Caco-2 (cell line): ENCODE measurements around the gene FAM13A. TPM values are rescaled to one million over a fixed set of nuclear protein-coding genes. Genes with fewer than 3 reads are reported as not detected.

ENCODE experiments used
- BruUV-seq: library from RNA; stranded (reverse); fragments of 400-500 nt; replicated peaks from 2 replicates; lab custom pipeline; 2021; lab: Mats Ljungman, UMichigan
- CTCF ChIA-PET: fragments of 300-600 bp; sonication (Branson Sonifier 250); formaldehyde crosslinking; loops from one replicate; lab custom pipeline; 2022; ENCODE audit warnings: antibody characterized with exemption; lab: Charles Lee
- POLR2A ChIA-PET: fragments of 300-600 bp; sonication (Branson Sonifier 250); formaldehyde crosslinking; loops from one replicate; lab custom pipeline; 2022; ENCODE audit warnings: antibody characterized with exemption; lab: Charles Lee
- DNase-seq, 2 experiments: peaks; one replicate each; pipeline versions ENCODE4 v3.0.0 to v3.0.0-alpha.2; 2020 to 2022
- H3K27me3 ChIP-seq: replicated peaks from 2 replicates; pipeline ENCODE4 v1.6.0; 2011; ENCODE audit warnings: low read length; ENCODE audit not compliant: control insufficient read depth, insufficient read depth
- H3K36me3 ChIP-seq: 2 replicates; pipeline ENCODE4 v1.5.1; 2011; ENCODE audit warnings: low read length; ENCODE audit not compliant: control insufficient read depth, insufficient read depth
- H3K4me1 ChIP-seq: fragments of 250-450 bp; sonication (Bioruptor Pico); 2 replicates; pipeline ENCODE4 v1.5.1; 2020; ENCODE audit warnings: mild to moderate bottlenecking
- H3K4me3 ChIP-seq: 2 replicates; pipeline ENCODE4 v1.5.1; 2011; ENCODE audit warnings: low read depth, mild to moderate bottlenecking, control low read depth, low read length
- H3K9me3 ChIP-seq: fragments of 250-450 bp; sonication (Bioruptor Pico); 2 replicates; pipeline ENCODE4 v1.5.1; 2020; ENCODE audit warnings: mild to moderate bottlenecking, moderate library complexity
- H3K27ac Mint-ChIP-seq: one replicate; pipeline ENCODE4 v1.8.0; 2022; ENCODE audit warnings: mixed read lengths; ENCODE audit not compliant: unreplicated experiment
- H3K27me3 Mint-ChIP-seq: one replicate; pipeline ENCODE4 v1.8.0; 2022; ENCODE audit warnings: mixed read lengths; ENCODE audit not compliant: insufficient read depth, unreplicated experiment
- H3K36me3 Mint-ChIP-seq: one replicate; pipeline ENCODE4 v1.8.0; 2022; ENCODE audit warnings: mild to moderate bottlenecking, mixed read lengths; ENCODE audit not compliant: insufficient read depth, unreplicated experiment
- H3K4me1 Mint-ChIP-seq: one replicate; pipeline ENCODE4 v1.8.0; 2022; ENCODE audit warnings: low read depth, mixed read lengths; ENCODE audit not compliant: unreplicated experiment
- H3K4me3 Mint-ChIP-seq: one replicate; pipeline ENCODE4 v1.8.0; 2022; ENCODE audit warnings: mild to moderate bottlenecking, moderate library complexity, mixed read lengths; ENCODE audit not compliant: unreplicated experiment
- H3K9me3 Mint-ChIP-seq: one replicate; pipeline ENCODE4 v1.8.0; 2022; ENCODE audit warnings: mixed read lengths; ENCODE audit not compliant: unreplicated experiment
- intact Hi-C: fragments of 100-400 bp; cut with micrococcal nuclease; formaldehyde crosslinking; loops from one replicate; pipeline ENCODE4 v1.10.0; 2022; ENCODE audit not compliant: unreplicated experiment
- total RNA-seq: library from RNA; stranded (reverse); gene quantifications from 2 replicates; pipeline ENCODE4 v1.2.3, GENCODE V29; 2022
- TF ChIP-seq, protein P1 (sequence below), 2 experiments: fragments of 200-600 bp in 1 of 2; IDR thresholded peaks; 1 replicate in 1 of 2; 2 replicates in 1 of 2; pipeline versions ENCODE4 v1.5.1 to v1.8.0; 2011 to 2022; ENCODE audit warnings: antibody characterized with exemption in 1 of 2, control low read depth in 1 of 2, inconsistent platforms in 1 of 2, low read depth in 1 of 2, low read length in 1 of 2, mild to moderate bottlenecking in 1 of 2, moderate library complexity in 1 of 2; ENCODE audit not compliant: insufficient read depth in 1 of 2, severe bottlenecking in 1 of 2, unreplicated experiment in 1 of 2

The FAM13A gene
- total RNA-seq, 1 experiment from 2014 or later, result 11.0 TPM

DNA sequence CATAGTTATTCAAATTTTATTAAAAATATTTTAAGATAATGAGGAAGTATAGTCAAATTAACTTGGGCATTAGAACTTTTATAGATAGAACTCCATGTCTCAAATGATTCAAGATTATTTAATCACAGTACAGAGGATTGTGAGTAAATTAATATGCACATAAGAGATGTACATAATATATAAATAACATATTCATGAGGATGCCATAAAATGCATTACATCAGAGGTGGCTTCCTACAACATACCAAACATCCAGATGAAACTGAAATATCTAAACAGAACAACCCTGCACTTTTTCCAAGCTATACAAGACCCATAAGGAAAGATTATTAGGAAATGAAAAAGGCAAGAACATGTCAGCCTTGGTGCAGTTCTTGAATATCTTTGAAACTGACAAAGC, 268.1 kb downstream of the FAM13A start:
- POLR2A ChIA-PET, result no interaction called here
- H3K27me3 ChIP-seq, result no peaks in the 10 kb centered on the region
- Mint-ChIP-seq H3K27me3 (no peaks in the 10 kb centered on the region), H3K27ac (no peak overlapping the region), H3K4me1 (peaks cover 14% of the 10 kb centered on the region), H3K4me3 (no peak overlapping the region), H3K36me3 (no peaks in the 10 kb centered on the region), H3K9me3 (no peaks in the 10 kb centered on the region)
- TF ChIP-seq, protein P1, sequence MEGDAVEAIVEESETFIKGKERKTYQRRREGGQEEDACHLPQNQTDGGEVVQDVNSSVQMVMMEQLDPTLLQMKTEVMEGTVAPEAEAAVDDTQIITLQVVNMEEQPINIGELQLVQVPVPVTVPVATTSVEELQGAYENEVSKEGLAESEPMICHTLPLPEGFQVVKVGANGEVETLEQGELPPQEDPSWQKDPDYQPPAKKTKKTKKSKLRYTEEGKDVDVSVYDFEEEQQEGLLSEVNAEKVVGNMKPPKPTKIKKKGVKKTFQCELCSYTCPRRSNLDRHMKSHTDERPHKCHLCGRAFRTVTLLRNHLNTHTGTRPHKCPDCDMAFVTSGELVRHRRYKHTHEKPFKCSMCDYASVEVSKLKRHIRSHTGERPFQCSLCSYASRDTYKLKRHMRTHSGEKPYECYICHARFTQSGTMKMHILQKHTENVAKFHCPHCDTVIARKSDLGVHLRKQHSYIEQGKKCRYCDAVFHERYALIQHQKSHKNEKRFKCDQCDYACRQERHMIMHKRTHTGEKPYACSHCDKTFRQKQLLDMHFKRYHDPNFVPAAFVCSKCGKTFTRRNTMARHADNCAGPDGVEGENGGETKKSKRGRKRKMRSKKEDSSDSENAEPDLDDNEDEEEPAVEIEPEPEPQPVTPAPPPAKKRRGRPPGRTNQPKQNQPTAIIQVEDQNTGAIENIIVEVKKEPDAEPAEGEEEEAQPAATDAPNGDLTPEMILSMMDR (IDR thresholded peaks at IDR 0.05; ENCODE audit: insufficient read depth in 1 of 2, low read depth in 1 of 2, low read length in 1 of 2, severe bottlenecking in 1 of 2, unreplicated experiment in 1 of 2), result no peak
- BruUV-seq, result no TSS peak
- H3K4me3 ChIP-seq, result no peak overlapping the region
- H3K36me3 ChIP-seq, result no peaks in the 10 kb centered on the region
- no peaks in the 10 kb centered on the region for H3K4me1 ChIP-seq
- H3K9me3 ChIP-seq, result no peaks in the 10 kb centered on the region
- DNase-seq, result no peak
- CTCF ChIA-PET, result interaction anchor here (1.5 kb wide), 1 partner anchor 116 kb away, joined by 3 read pairs; no protein-coding TSS in a partner anchor
- intact Hi-C loops, result no loop called here

DNA sequence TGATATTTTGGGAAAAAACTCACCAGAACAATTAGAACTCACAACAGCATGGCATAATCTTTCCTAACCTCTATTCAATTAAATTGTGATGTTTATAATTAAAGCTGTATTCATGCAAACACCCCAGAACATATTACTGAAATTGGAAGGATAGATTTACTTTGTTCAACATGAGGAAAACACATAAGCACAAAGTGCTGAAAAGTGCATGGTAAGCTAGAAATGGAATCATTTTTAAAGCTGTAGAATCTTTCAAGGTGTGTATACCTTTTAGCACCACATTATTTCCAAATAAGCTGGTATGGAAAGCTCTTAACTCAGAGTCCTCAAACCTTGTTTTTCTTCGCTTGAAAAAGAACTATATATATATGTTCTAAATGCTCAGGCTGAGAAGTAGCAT, 268.6 kb downstream of the FAM13A start:
- Mint-ChIP-seq H3K36me3 (no peaks in the 10 kb centered on the region), H3K9me3 (no peaks in the 10 kb centered on the region), H3K4me1 (peaks cover 14% of the 10 kb centered on the region), H3K27ac (no peak overlapping the region), H3K4me3 (no peak overlapping the region), H3K27me3 (no peaks in the 10 kb centered on the region)
- no TSS peak for BruUV-seq
- H3K4me1 ChIP-seq, result no peaks in the 10 kb centered on the region
- no peak overlapping the region for H3K4me3 ChIP-seq
- ChIA-PET CTCF (no interaction called here), POLR2A (no interaction called here)
- H3K36me3 ChIP-seq, result no peaks in the 10 kb centered on the region
- no peak for DNase-seq
- TF ChIP-seq, protein P1 (IDR thresholded peaks at IDR 0.05; ENCODE audit: insufficient read depth in 1 of 2, low read depth in 1 of 2, low read length in 1 of 2, severe bottlenecking in 1 of 2, unreplicated experiment in 1 of 2), result no peak
- intact Hi-C loops, result no loop called here
- no peaks in the 10 kb centered on the region for H3K27me3 ChIP-seq
- H3K9me3 ChIP-seq, result no peaks in the 10 kb centered on the region

DNA sequence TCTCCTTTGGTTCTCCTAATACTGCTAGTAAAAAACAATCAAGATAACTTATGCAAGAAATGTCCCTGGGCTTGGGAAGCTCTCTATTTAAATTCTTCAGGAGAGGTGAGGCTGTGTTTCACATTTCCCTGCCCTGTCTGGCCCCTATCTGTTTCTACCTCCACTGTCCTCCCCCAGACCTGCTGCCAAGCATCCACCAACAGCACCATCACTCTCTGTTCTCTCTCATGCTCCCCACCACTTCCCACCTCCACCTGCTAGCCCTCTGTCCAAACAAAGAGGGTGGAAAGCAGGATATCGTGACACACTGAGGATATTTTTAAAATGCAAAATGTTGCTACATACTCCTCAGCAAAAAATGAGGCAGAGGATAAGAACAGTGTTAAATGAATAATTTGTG, 271.0 kb downstream of the FAM13A start:
- Mint-ChIP-seq H3K4me3 (no peak overlapping the region), H3K27ac (no peak overlapping the region), H3K36me3 (no peaks in the 10 kb centered on the region), H3K27me3 (no peaks in the 10 kb centered on the region), H3K4me1 (peaks cover 6% of the 10 kb centered on the region), H3K9me3 (no peaks in the 10 kb centered on the region)
- no peak overlapping the region for H3K4me3 ChIP-seq
- ChIA-PET CTCF (no interaction called here), POLR2A (no interaction called here)
- intact Hi-C loops, result no loop called here
- DNase-seq, result no peak
- no peaks in the 10 kb centered on the region for H3K36me3 ChIP-seq
- TF ChIP-seq, protein P1 (IDR thresholded peaks at IDR 0.05; ENCODE audit: insufficient read depth in 1 of 2, low read depth in 1 of 2, low read length in 1 of 2, severe bottlenecking in 1 of 2, unreplicated experiment in 1 of 2), result no peak
- no peaks in the 10 kb centered on the region for H3K9me3 ChIP-seq
- BruUV-seq, result no TSS peak
- no peaks in the 10 kb centered on the region for H3K4me1 ChIP-seq
- H3K27me3 ChIP-seq, result no peaks in the 10 kb centered on the region
